Omental fat pad (tissue), 4 donors: ENCODE measurements around the gene PARP8. TPM values are rescaled to one million over a fixed set of nuclear protein-coding genes. Genes with fewer than 3 reads are reported as not detected.
"Not testable (repeated sequence)": the region's sequence is repeated elsewhere in the genome, so short reads cannot be mapped to it uniquely, and the experiment has no call there.

Source experiments
- ATAC-seq: fragments of 150-250 bp; one replicate; pipeline ENCODE4 v1.9.1; 2016; ENCODE audit warnings: mild to moderate bottlenecking, moderate library complexity; ENCODE audit not compliant: low FRiP score
- DNase-seq: peaks from one replicate; pipeline ENCODE4 v3.0.0-alpha.2; 2019; ENCODE audit warnings: low spot score
- total RNA-seq, 4 donors: library from RNA; depleted of rRNA; stranded (reverse); fragments of >200 nt; gene quantifications; one replicate each; pipeline ENCODE4 v1.1.0, GENCODE V29; 2016
- TF ChIP-seq, protein P1 (sequence below), 3 donors: fragments of 450-650 bp; IDR thresholded peaks; one replicate each; pipeline ENCODE4 v1.5.1; 2016 to 2017; ENCODE audit warnings: antibody characterized with exemption in 3 of 3, mild to moderate bottlenecking in 3 of 3, moderate library complexity in 2 of 3

PARP8 gene
- total RNA-seq, 4 donors from 2014 or later, result 28.9 to 38.1 (median 29.7) TPM

GRCh38 chr5:50687548-50687947 lies 21.1 kb downstream of the PARP8 start:
- TF ChIP-seq, protein P1, sequence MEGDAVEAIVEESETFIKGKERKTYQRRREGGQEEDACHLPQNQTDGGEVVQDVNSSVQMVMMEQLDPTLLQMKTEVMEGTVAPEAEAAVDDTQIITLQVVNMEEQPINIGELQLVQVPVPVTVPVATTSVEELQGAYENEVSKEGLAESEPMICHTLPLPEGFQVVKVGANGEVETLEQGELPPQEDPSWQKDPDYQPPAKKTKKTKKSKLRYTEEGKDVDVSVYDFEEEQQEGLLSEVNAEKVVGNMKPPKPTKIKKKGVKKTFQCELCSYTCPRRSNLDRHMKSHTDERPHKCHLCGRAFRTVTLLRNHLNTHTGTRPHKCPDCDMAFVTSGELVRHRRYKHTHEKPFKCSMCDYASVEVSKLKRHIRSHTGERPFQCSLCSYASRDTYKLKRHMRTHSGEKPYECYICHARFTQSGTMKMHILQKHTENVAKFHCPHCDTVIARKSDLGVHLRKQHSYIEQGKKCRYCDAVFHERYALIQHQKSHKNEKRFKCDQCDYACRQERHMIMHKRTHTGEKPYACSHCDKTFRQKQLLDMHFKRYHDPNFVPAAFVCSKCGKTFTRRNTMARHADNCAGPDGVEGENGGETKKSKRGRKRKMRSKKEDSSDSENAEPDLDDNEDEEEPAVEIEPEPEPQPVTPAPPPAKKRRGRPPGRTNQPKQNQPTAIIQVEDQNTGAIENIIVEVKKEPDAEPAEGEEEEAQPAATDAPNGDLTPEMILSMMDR (IDR thresholded peaks at IDR 0.05), result no peak
- DNase-seq (no peak), ATAC-seq (no peak)

DNA sequence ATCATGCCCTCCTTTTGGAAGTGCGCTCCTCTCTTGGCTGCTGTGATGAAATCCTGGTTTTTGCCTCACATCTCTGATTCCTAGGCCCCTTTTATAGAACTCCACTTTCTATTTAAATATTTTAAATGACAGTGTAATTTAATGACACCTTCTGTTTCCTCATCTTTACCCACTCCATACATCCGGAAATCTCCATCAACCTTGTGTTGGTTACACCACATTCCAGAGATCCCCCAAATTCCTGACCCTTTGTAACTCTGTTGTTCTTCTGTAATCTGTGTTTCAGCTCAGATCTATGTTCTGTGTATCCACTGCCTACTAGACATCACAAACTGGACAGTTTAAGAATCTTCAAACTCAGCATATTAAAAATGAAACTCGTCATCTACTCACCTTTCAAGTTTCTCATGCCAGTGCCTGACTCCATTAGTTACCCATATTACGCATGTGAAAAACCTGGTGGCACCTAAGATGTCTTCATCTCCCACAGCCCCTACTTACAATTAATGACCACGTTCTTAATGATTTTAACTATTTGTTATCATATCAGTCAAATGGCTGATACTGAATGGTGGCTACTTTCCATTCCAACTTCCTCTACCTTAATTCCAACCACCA lies 25.1 kb downstream of the PARP8 start:
- ATAC-seq (no peak), DNase-seq (no peak)
- TF ChIP-seq, protein P1 (IDR thresholded peaks at IDR 0.05), result no peak

DNA sequence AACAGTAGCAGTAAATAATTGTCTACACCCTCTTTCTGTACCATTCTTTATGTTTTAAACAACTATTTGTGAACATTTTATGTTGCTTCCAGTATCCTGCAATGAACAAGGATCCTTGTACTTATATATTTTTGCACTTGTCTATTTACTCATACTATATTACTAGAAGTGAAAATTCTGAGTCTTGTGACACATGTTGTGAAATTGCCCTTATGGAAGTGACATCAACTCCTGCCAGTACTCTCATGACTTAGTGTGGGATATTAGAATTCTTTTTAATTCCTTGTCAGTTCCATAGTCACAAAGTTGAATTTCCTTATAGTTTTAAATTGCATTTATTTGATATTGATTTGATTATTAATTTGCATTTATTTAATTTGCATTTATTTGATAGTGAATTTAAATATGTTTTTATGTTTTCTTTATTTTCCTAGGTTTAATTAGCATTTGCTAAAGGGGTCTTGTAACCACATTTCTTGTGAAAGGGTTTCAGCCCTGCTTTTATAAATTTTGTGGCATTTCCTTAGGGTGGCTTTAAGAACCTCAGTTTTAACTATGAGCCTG lies 27.7 kb downstream of the PARP8 start:
- TF ChIP-seq, protein P1 (IDR thresholded peaks at IDR 0.05), result no peak
- DNase-seq (no peak), ATAC-seq (no peak)

- not testable (repeated sequence) for DNase-seq, ATAC-seq
Observed at GRCh38 chr5:50694626-50695025, 28.2 kb downstream of the PARP8 start.

- no peak for DNase-seq
- ATAC-seq, result no peak
- TF ChIP-seq, protein P1 (IDR thresholded peaks at IDR 0.05), result no peak
Observed at GRCh38 chr5:50697739-50698138, 31.3 kb downstream of the PARP8 start.

- no peak for ATAC-seq
- TF ChIP-seq, protein P1 (IDR thresholded peaks at IDR 0.05), result no peak
- DNase-seq, result no peak
Observed at GRCh38 chr5:50699737-50700136, 33.3 kb downstream of the PARP8 start.

- TF ChIP-seq, protein P1 (IDR thresholded peaks at IDR 0.05), result no peak
Observed at GRCh38 chr5:50700706-50701105, 34.3 kb downstream of the PARP8 start.

More at GRCh38 chr5:50700706-50701105, 34.3 kb downstream of the PARP8 start:
- no peak for ATAC-seq
- no peak for DNase-seq
